Gastroesophageal sphincter (tissue), 4 donors: Measurements from ENCODE around the gene PRRG2. TPM values are rescaled to one million over a fixed set of nuclear protein-coding genes. Genes with fewer than 3 reads are reported as not detected.

Source experiments
- ATAC-seq: fragments of 150-250 bp; one replicate; pipeline ENCODE4 v1.9.1; 2016; ENCODE audit warnings: mild to moderate bottlenecking, moderate library complexity
- H3K27ac ChIP-seq, 4 donors: fragments of 200-600 bp; sonication (generic) in 3 of 4; 1 replicate in 3 of 4; 2 replicates in 1 of 4; pipeline ENCODE4 v1.5.1; 2016 to 2019
- H3K27me3 ChIP-seq: fragments of 200-600 bp; sonication (generic); one replicate; pipeline ENCODE4 v1.5.1; 2019
- H3K36me3 ChIP-seq, 2 donors: fragments of 200-600 bp; sonication (generic); one replicate each; pipeline ENCODE4 v1.5.1; 2019; ENCODE audit warnings: control low read depth in 1 of 2
- H3K4me1 ChIP-seq, 3 donors: fragments of 200-600 bp; sonication (generic); 1 replicate in 2 of 3; 2 replicates in 1 of 3; pipeline ENCODE4 v1.5.1; 2016 to 2019; ENCODE audit warnings: control low read depth in 2 of 3
- H3K4me3 ChIP-seq, 2 donors: fragments of 200-600 bp; sonication (generic); one replicate each; pipeline ENCODE4 v1.5.1; 2019; ENCODE audit warnings: mild to moderate bottlenecking in 1 of 2, moderate library complexity in 1 of 2
- H3K9me3 ChIP-seq, 3 donors: fragments of 200-600 bp; sonication (generic); one replicate each; pipeline ENCODE4 v1.5.1; 2017 to 2019; ENCODE audit warnings: control low read depth in 2 of 3
- CTCF ChIP-seq, 4 experiments: fragments of 200-600 bp in 2 of 4; fragments of 450-650 bp in 2 of 4; sonication (generic) in 1 of 4; IDR thresholded peaks; one replicate each; pipeline ENCODE4 v1.5.1; 2017 to 2019; ENCODE audit warnings: antibody characterized with exemption in 4 of 4, mild to moderate bottlenecking in 2 of 4, moderate library complexity in 2 of 4
- EP300 ChIP-seq: sonication (generic); formaldehyde crosslinking; IDR thresholded peaks from one replicate; pipeline ENCODE4 v1.6.1; 2017; ENCODE audit warnings: antibody characterized with exemption, mild to moderate bottlenecking
- POLR2A ChIP-seq, 2 donors: fragments of 450-650 bp; IDR thresholded peaks; one replicate each; pipeline ENCODE4 v1.6.1; 2017; ENCODE audit warnings: antibody characterized with exemption in 2 of 2, mild to moderate bottlenecking in 2 of 2, moderate library complexity in 1 of 2
- POLR2AphosphoS5 ChIP-seq: sonication (generic); formaldehyde crosslinking; IDR thresholded peaks from one replicate; pipeline ENCODE4 v1.6.1; 2017; ENCODE audit warnings: antibody characterized with exemption
- WGBS, 2 donors: methylation state at CpG; one replicate each; pipeline ENCODE4 v1.1.5; 2018; ENCODE audit warnings: low coverage in 1 of 2; 5-methylcytosine and 5-hydroxymethylcytosine counted together
- total RNA-seq, 4 donors: library from RNA; depleted of rRNA; stranded (reverse); fragments of >200 nt; gene quantifications; one replicate each; pipeline ENCODE4 v1.1.0, GENCODE V29; 2016

Gene PRRG2
- total RNA-seq, 4 donors from 2014 or later: 1.0 to 1.1 TPM; not detected in 2

- H3K9me3 ChIP-seq: no peaks in the 10 kb centered on the region
- H3K27me3 ChIP-seq: no peaks in the 10 kb centered on the region
- H3K4me3 ChIP-seq: peak within 1 kb of the TSS; percentile 89 to 94
- H3K36me3 ChIP-seq: peaks cover 0 to 22% of the 10 kb centered on the region in 2 donors
- WGBS, 2 donors: 0 to 1% methylated on average over 9 to 10 of the region's 66 CpGs
- peaks cover 0 to 53% (median 12%) of the 10 kb centered on the region in 3 donors for H3K4me1 ChIP-seq
- peak within 1 kb of the TSS; percentile 77 to 98 (median 94) for H3K27ac ChIP-seq
- TF ChIP-seq CTCF (IDR thresholded peaks at IDR 0.05) (peak in 2 of 4 experiments; percentile 14 to 25), EP300 (no peak), POLR2A (IDR thresholded peaks at IDR 0.05) (peak in 1 of 2 donors; percentile 25), POLR2AphosphoS5 (no peak)
- peak; percentile 29 for ATAC-seq
Measured at GRCh38 chr19:49590971-49591730, 10.0 kb downstream of the PRRG2 start, which contains the start of gene PRR12. Gene PRR12 (plus strand): TSS chr19:49591182. CDS start chr19:49591655, 473 bp downstream.

GRCh38 chr19:49591731-49592485, 10.8 kb downstream of the PRRG2 start:
- no peaks in the 10 kb centered on the region for H3K27me3 ChIP-seq
- peak overlapping the region; percentile 77 to 98 (median 94) for H3K27ac ChIP-seq
- WGBS, 2 donors: 0 to 2% methylated on average over 9 to 14 of the region's 51 CpGs
- peak overlapping the region; percentile 89 to 94 for H3K4me3 ChIP-seq
- H3K4me1 ChIP-seq: peaks cover 0 to 53% (median 12%) of the 10 kb centered on the region in 3 donors
- TF ChIP-seq EP300 (no peak), POLR2AphosphoS5 (no peak), CTCF (IDR thresholded peaks at IDR 0.05) (no peak), POLR2A (IDR thresholded peaks at IDR 0.05) (no peak)
- peaks cover 0 to 30% of the 10 kb centered on the region in 2 donors for H3K36me3 ChIP-seq
- no peak for ATAC-seq
- no peaks in the 10 kb centered on the region for H3K9me3 ChIP-seq

GRCh38 chr19:49592486-49593232, 11.5 kb downstream of the PRRG2 start:
- 5 to 6% methylated on average over 11 to 17 of the region's 28 CpGs for WGBS, 2 donors
- H3K4me1 ChIP-seq: peaks cover 0 to 53% (median 12%) of the 10 kb centered on the region in 3 donors
- ATAC-seq: no peak

More at GRCh38 chr19:49592486-49593232, 11.5 kb downstream of the PRRG2 start:
- H3K27ac ChIP-seq: peak overlapping the region; percentile 65 to 98 (median 94)
- peak overlapping the region; percentile 89 to 94 for H3K4me3 ChIP-seq
- no peaks in the 10 kb centered on the region for H3K27me3 ChIP-seq
- peaks cover 0 to 37% of the 10 kb centered on the region in 2 donors for H3K36me3 ChIP-seq
- TF ChIP-seq EP300 (no peak), CTCF (IDR thresholded peaks at IDR 0.05) (no peak), POLR2A (IDR thresholded peaks at IDR 0.05) (no peak)
- H3K9me3 ChIP-seq: no peaks in the 10 kb centered on the region
